ENCODE data around the gene GPHN. TPM values are rescaled to one million over a fixed set of nuclear protein-coding genes. Genes with fewer than 3 reads are reported as not detected.

The GPHN gene
- total RNA-seq, 6 donors from 2014 or later, result 24.4 to 45.1 (median 31.5) TPM

- H3K9me3 ChIP-seq, result no peaks in the 10 kb centered on the region
- H3K27me3 ChIP-seq, result no peaks in the 10 kb centered on the region
- H3K4me3 ChIP-seq, result no peak overlapping the region
- TF ChIP-seq POLR2AphosphoS5 (IDR thresholded peaks at IDR 0.05) (no peak), POLR2A (IDR thresholded peaks at IDR 0.05) (no peak), EP300 (IDR thresholded peaks at IDR 0.05) (no peak)
- TF ChIP-seq, protein P1, sequence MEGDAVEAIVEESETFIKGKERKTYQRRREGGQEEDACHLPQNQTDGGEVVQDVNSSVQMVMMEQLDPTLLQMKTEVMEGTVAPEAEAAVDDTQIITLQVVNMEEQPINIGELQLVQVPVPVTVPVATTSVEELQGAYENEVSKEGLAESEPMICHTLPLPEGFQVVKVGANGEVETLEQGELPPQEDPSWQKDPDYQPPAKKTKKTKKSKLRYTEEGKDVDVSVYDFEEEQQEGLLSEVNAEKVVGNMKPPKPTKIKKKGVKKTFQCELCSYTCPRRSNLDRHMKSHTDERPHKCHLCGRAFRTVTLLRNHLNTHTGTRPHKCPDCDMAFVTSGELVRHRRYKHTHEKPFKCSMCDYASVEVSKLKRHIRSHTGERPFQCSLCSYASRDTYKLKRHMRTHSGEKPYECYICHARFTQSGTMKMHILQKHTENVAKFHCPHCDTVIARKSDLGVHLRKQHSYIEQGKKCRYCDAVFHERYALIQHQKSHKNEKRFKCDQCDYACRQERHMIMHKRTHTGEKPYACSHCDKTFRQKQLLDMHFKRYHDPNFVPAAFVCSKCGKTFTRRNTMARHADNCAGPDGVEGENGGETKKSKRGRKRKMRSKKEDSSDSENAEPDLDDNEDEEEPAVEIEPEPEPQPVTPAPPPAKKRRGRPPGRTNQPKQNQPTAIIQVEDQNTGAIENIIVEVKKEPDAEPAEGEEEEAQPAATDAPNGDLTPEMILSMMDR (IDR thresholded peaks at IDR 0.05), result no peak
- ATAC-seq (ENCODE audit: low FRiP score in 2 of 2) (no peak), DNase-seq (no peak)
- H3K27ac ChIP-seq, result no peak overlapping the region
- no peaks in the 10 kb centered on the region for H3K36me3 ChIP-seq
- H3K4me1 ChIP-seq, result no peaks in the 10 kb centered on the region
These were observed 495.2 kb downstream of the GPHN start for GRCh38 chr14:67002994-67003753.

DNA sequence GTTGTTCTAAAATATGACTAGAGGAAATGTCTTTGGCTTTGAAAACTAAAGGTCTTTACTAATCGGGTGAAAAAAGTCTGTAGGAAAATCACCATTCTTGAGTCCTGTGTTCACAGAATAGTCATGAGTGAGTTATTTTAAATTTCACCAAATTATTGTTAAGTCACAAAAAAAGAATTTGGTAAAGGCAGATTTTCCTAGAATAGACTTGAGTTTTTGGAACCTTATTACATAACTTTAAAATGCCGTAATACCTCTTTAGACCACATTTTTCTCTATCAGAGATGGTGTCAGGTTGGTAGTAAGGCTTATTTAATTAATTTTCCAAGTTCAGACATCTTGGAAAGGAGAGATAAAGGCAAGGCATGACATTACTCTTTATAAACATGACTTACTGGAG is 496.6 kb downstream of the GPHN start:
- Histone ChIP-seq H3K27ac (no peak overlapping the region), H3K4me1 (no peaks in the 10 kb centered on the region), H3K4me3 (no peak overlapping the region), H3K27me3 (no peaks in the 10 kb centered on the region), H3K9me3 (no peaks in the 10 kb centered on the region), H3K36me3 (no peaks in the 10 kb centered on the region)
- TF ChIP-seq POLR2AphosphoS5 (IDR thresholded peaks at IDR 0.05), result no peak
- TF ChIP-seq, protein P1 (IDR thresholded peaks at IDR 0.05), result no peak
- no peak for TF ChIP-seq POLR2A (IDR thresholded peaks at IDR 0.05)
- TF ChIP-seq EP300 (IDR thresholded peaks at IDR 0.05), result no peak
- ATAC-seq (ENCODE audit: low FRiP score in 2 of 2), result no peak
- WGBS, 2 donors, result 76 to 96% methylated on average over 2 of the region's 2 CpGs
- no peak for DNase-seq

GRCh38 chr14:67010602-67011001 is 502.7 kb downstream of the GPHN start:
- H3K4me1 ChIP-seq, result no peaks in the 10 kb centered on the region
- no peak overlapping the region for H3K27ac ChIP-seq
- no peaks in the 10 kb centered on the region for H3K9me3 ChIP-seq
- DNase-seq, result no peak
- no peaks in the 10 kb centered on the region for H3K36me3 ChIP-seq
- no peak for TF ChIP-seq EP300 (IDR thresholded peaks at IDR 0.05)
- TF ChIP-seq, protein P1 (IDR thresholded peaks at IDR 0.05), result no peak
- TF ChIP-seq POLR2A (IDR thresholded peaks at IDR 0.05), result no peak
- no peak for TF ChIP-seq POLR2AphosphoS5 (IDR thresholded peaks at IDR 0.05)
- ATAC-seq (ENCODE audit: low FRiP score in 2 of 2), result no peak
- H3K4me3 ChIP-seq, result no peak overlapping the region
- WGBS, 2 donors, result 48 to 68% methylated on average over 1 of the region's 1 CpG
- no peaks in the 10 kb centered on the region for H3K27me3 ChIP-seq

GRCh38 chr14:67016856-67017255 is 508.9 kb downstream of the GPHN start:
- DNase-seq (no peak), ATAC-seq (ENCODE audit: low FRiP score in 2 of 2) (no peak)
- no peak overlapping the region for H3K4me3 ChIP-seq
- H3K27ac ChIP-seq, result no peak overlapping the region
- no peaks in the 10 kb centered on the region for H3K9me3 ChIP-seq
- no peaks in the 10 kb centered on the region for H3K36me3 ChIP-seq
- no peaks in the 10 kb centered on the region for H3K4me1 ChIP-seq
- no peak for TF ChIP-seq POLR2A (IDR thresholded peaks at IDR 0.05)
- TF ChIP-seq POLR2AphosphoS5 (IDR thresholded peaks at IDR 0.05), result no peak
- TF ChIP-seq, protein P1 (IDR thresholded peaks at IDR 0.05), result no peak
- TF ChIP-seq EP300 (IDR thresholded peaks at IDR 0.05), result no peak
- no peaks in the 10 kb centered on the region for H3K27me3 ChIP-seq

DNA sequence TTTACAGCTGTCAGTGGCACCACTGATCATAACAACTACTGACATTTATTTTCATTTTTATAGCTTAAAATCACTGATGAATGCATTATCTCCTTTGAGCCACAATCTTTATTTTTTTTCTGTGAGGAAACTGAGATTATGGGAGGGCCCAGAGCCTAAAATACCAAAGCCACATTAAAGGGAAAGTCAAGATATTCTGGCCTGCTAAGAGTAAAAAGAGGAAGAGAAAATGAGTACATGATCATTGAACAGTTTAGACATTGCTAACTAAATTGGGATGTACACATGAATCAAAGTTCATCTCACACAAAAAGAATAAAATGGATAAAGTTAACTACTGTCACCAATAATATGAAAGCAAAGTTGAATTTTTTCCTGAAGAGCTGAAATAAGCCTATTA is 510.8 kb downstream of the GPHN start:
- ATAC-seq (ENCODE audit: low FRiP score in 2 of 2) (no peak), DNase-seq (no peak)
- H3K4me1 ChIP-seq, result no peaks in the 10 kb centered on the region
- H3K9me3 ChIP-seq, result no peaks in the 10 kb centered on the region
- H3K4me3 ChIP-seq, result no peak overlapping the region
- H3K27me3 ChIP-seq, result no peaks in the 10 kb centered on the region
- H3K36me3 ChIP-seq, result no peaks in the 10 kb centered on the region
- TF ChIP-seq EP300 (IDR thresholded peaks at IDR 0.05) (no peak), POLR2A (IDR thresholded peaks at IDR 0.05) (no peak), POLR2AphosphoS5 (IDR thresholded peaks at IDR 0.05) (no peak)
- TF ChIP-seq, protein P1 (IDR thresholded peaks at IDR 0.05), result no peak
- no peak overlapping the region for H3K27ac ChIP-seq

Measured in upper lobe of left lung (tissue), 6 donors.